T-helper 9 cell (primary cell): ENCODE data around the gene PACRG.

Experiments
- DNase-seq: peaks from one replicate; pipeline ENCODE4 v3.0.0-alpha.2; 2020

Gene PACRG

GRCh38 chr6:163098827-163099479 lies 371.2 kb downstream of the PACRG start:
- no peak for DNase-seq

GRCh38 chr6:163099621-163100171 lies 371.9 kb downstream of the PACRG start:
- no peak for DNase-seq

- no peak for DNase-seq
Observed at GRCh38 chr6:163100259-163100658, 372.5 kb downstream of the PACRG start.

GRCh38 chr6:163113358-163113962 lies 385.7 kb downstream of the PACRG start:
- no peak for DNase-seq

- DNase-seq, result no peak
Observed at GRCh38 chr6:163118941-163119340, 391.2 kb downstream of the PACRG start.

GRCh38 chr6:163120223-163120622 lies 392.4 kb downstream of the PACRG start:
- DNase-seq, result no peak

- no peak for DNase-seq
Observed at GRCh38 chr6:163121270-163121669, 393.5 kb downstream of the PACRG start.

GRCh38 chr6:163122365-163122764 lies 394.6 kb downstream of the PACRG start:
- no peak for DNase-seq

- DNase-seq, result no peak
Observed at GRCh38 chr6:163123098-163123497, 395.3 kb downstream of the PACRG start.

GRCh38 chr6:163126741-163127140 lies 399.0 kb downstream of the PACRG start:
- DNase-seq, result no peak

GRCh38 chr6:163127587-163127986 lies 399.8 kb downstream of the PACRG start:
- DNase-seq, result no peak

GRCh38 chr6:163128324-163128723 lies 400.6 kb downstream of the PACRG start:
- no peak for DNase-seq

- no peak for DNase-seq
Observed at GRCh38 chr6:163132050-163132750, 404.4 kb downstream of the PACRG start.

- DNase-seq, result no peak
Observed at GRCh38 chr6:163133017-163133416, 405.2 kb downstream of the PACRG start.

GRCh38 chr6:163133691-163134090 lies 405.9 kb downstream of the PACRG start:
- DNase-seq, result no peak

- DNase-seq, result no peak
Observed at GRCh38 chr6:163136681-163137397, 409.1 kb downstream of the PACRG start.

- no peak for DNase-seq
Observed at GRCh38 chr6:163137398-163137881, 409.7 kb downstream of the PACRG start.

GRCh38 chr6:163146036-163146435 lies 418.3 kb downstream of the PACRG start:
- DNase-seq, result no peak

- no peak for DNase-seq
Observed at GRCh38 chr6:163147994-163148393, 420.2 kb downstream of the PACRG start.

- DNase-seq, result no peak
Observed at GRCh38 chr6:163148451-163149278, 420.9 kb downstream of the PACRG start.

GRCh38 chr6:163149279-163149848 lies 421.6 kb downstream of the PACRG start:
- DNase-seq, result no peak

- DNase-seq, result no peak
Observed at GRCh38 chr6:163151212-163151611, 423.4 kb downstream of the PACRG start.
